HepG2 (cell line): ENCODE results near the gene ATG4B. TPM values are rescaled to one million over a fixed set of nuclear protein-coding genes. Genes with fewer than 3 reads are reported as not detected.
A peak's percentile ranks its signal among the peaks of the same experiment; 100 is the strongest.

Experiments used
- GFI1 ChIP-seq: sonication (generic); formaldehyde crosslinking; IDR thresholded peaks from 2 replicates; pipeline ENCODE4 v1.5.0; 2020; ENCODE audit warnings: missing genetic modification reagents, mild to moderate bottlenecking, borderline replicate concordance
- HCFC1 ChIP-seq: fragments of 150-350 bp; IDR thresholded peaks from 2 replicates; pipeline ENCODE4 v1.6.1; 2014; ENCODE audit warnings: low read depth, low read length
- KDM5A ChIP-seq: fragments of 200-600 bp; sonication (generic); IDR thresholded peaks from 2 replicates; pipeline ENCODE4 v1.7.0; 2018; ENCODE audit warnings: antibody characterized with exemption, mild to moderate bottlenecking, low read length, borderline replicate concordance
- POLR2AphosphoS2 ChIP-seq: IDR thresholded peaks from 2 replicates; pipeline ENCODE4 v1.6.1; 2011; ENCODE audit warnings: low read depth, low read length, improper control_type of control experiment
- SCMH1 ChIP-seq: sonication (generic); formaldehyde crosslinking; IDR thresholded peaks from 2 replicates; pipeline ENCODE4 v1.9.0; 2021; ENCODE audit warnings: missing genetic modification reagents, mild to moderate bottlenecking, borderline replicate concordance
- SIX4 ChIP-seq: sonication (generic); formaldehyde crosslinking; IDR thresholded peaks from 2 replicates; pipeline ENCODE4 v1.4.0; 2020; ENCODE audit warnings: missing genetic modification reagents
- ZBTB43 ChIP-seq: sonication (generic); formaldehyde crosslinking; conservative IDR thresholded peaks from 2 replicates; pipeline ENCODE4 v1.4.0; 2020; ENCODE audit warnings: missing genetic modification reagents
- ZBTB46 ChIP-seq: sonication (generic); formaldehyde crosslinking; IDR thresholded peaks from 2 replicates; pipeline ENCODE4 v1.4.0; 2020; ENCODE audit warnings: mild to moderate bottlenecking, missing genetic modification reagents, borderline replicate concordance
- ZFX ChIP-seq: sonication (generic); formaldehyde crosslinking; IDR thresholded peaks from 2 replicates; pipeline ENCODE4 v1.4.0; 2020; ENCODE audit warnings: mild to moderate bottlenecking, low read depth, missing genetic modification reagents, moderate library complexity
- ZNF326 ChIP-seq: sonication (generic); formaldehyde crosslinking; IDR thresholded peaks from 2 replicates; pipeline ENCODE4 v1.4.0; 2020; ENCODE audit warnings: missing genetic modification reagents, borderline replicate concordance
- ZNF557 ChIP-seq: sonication (generic); formaldehyde crosslinking; IDR thresholded peaks from 2 replicates; pipeline ENCODE4 v1.4.0; 2020; ENCODE audit warnings: missing genetic modification reagents
- ZNF747 ChIP-seq: sonication (generic); formaldehyde crosslinking; IDR thresholded peaks from 2 replicates; pipeline ENCODE4 v1.8.1; 2023; ENCODE audit warnings: missing genetic modification reagents, mild to moderate bottlenecking, borderline replicate concordance
- ZNF761 ChIP-seq: sonication (generic); formaldehyde crosslinking; conservative IDR thresholded peaks from 2 replicates; pipeline ENCODE4 v1.4.0; 2020; ENCODE audit warnings: mild to moderate bottlenecking, missing genetic modification reagents
- ZSCAN12 ChIP-seq: sonication (generic); formaldehyde crosslinking; IDR thresholded peaks from 2 replicates; pipeline ENCODE4 v1.9.0; 2021; ENCODE audit warnings: mild to moderate bottlenecking, missing genetic modification reagents
- polyA plus RNA-seq, 8 experiments: library from polyadenylated mRNA; depleted of rRNA in 3 of 8; stranded (reverse) in 7 of 8; unstranded in 1 of 8; fragments of >200 nt; fragmentation: Illumina TruSeq in 4 of 8; extraction: Trizol in 4 of 8; gene quantifications; 2 replicates each; pipeline versions ENCODE4 v1.2.1 to v1.2.3, GENCODE V29; 2011 to 2016; ENCODE audit warnings: low read depth in 4 of 8, missing spikeins in 1 of 8, mixed read lengths in 1 of 8; ENCODE audit not compliant: insufficient read depth in 1 of 8
- total RNA-seq, 5 experiments: library from RNA; depleted of rRNA; stranded (reverse); fragments of >200 nt; fragmentation: Illumina TruSeq; extraction: Trizol; gene quantifications; 2 replicates each; pipeline ENCODE4 v1.2.3, GENCODE V29; 2016; ENCODE audit warnings: low read depth in 1 of 5
- TF ChIP-seq, protein P1 (sequence below): sonication (generic); formaldehyde crosslinking; IDR thresholded peaks from 2 replicates; pipeline ENCODE4 v1.5.1; 2020; ENCODE audit warnings: mild to moderate bottlenecking, missing genetic modification reagents, moderate library complexity
- TF ChIP-seq, protein P2 (sequence below): sonication (generic); formaldehyde crosslinking; IDR thresholded peaks from 2 replicates; pipeline ENCODE4 v1.5.0; 2020; ENCODE audit warnings: missing genetic modification reagents
- TF ChIP-seq, protein P3 (sequence below): IDR thresholded peaks from 2 replicates; pipeline ENCODE4 v1.6.1; 2016; ENCODE audit warnings: low read depth, borderline replicate concordance

The ATG4B gene
- total and polyA plus RNA-seq, 2 of the 13 experiments (the other 11 are each of a cell fraction or from before 2014, with no cell fraction given): 95.5 to 239 TPM

GRCh38 chr2:241659150-241659739 is 21.8 kb downstream of the ATG4B start (continued):
- TF ChIP-seq, protein P1, sequence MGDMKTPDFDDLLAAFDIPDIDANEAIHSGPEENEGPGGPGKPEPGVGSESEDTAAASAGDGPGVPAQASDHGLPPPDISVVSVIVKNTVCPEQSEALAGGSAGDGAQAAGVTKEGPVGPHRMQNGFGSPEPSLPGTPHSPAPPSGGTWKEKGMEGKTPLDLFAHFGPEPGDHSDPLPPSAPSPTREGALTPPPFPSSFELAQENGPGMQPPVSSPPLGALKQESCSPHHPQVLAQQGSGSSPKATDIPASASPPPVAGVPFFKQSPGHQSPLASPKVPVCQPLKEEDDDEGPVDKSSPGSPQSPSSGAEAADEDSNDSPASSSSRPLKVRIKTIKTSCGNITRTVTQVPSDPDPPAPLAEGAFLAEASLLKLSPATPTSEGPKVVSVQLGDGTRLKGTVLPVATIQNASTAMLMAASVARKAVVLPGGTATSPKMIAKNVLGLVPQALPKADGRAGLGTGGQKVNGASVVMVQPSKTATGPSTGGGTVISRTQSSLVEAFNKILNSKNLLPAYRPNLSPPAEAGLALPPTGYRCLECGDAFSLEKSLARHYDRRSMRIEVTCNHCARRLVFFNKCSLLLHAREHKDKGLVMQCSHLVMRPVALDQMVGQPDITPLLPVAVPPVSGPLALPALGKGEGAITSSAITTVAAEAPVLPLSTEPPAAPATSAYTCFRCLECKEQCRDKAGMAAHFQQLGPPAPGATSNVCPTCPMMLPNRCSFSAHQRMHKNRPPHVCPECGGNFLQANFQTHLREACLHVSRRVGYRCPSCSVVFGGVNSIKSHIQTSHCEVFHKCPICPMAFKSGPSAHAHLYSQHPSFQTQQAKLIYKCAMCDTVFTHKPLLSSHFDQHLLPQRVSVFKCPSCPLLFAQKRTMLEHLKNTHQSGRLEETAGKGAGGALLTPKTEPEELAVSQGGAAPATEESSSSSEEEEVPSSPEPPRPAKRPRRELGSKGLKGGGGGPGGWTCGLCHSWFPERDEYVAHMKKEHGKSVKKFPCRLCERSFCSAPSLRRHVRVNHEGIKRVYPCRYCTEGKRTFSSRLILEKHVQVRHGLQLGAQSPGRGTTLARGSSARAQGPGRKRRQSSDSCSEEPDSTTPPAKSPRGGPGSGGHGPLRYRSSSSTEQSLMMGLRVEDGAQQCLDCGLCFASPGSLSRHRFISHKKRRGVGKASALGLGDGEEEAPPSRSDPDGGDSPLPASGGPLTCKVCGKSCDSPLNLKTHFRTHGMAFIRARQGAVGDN: peak; percentile 75
- TF ChIP-seq POLR2AphosphoS2 (no peak), ZFX (CRISPR knock-in tag) (peak; percentile 42; the same call in 1 of the 2 replicates), ZNF761 (CRISPR knock-in tag) (no peak), ZNF747 (no peak), HCFC1 (no peak; the same call in 1 of the 2 replicates), GFI1 (CRISPR knock-in tag) (no peak), ZBTB43 (CRISPR knock-in tag) (no peak), ZSCAN12 (CRISPR knock-in tag) (no peak), KDM5A (no peak), ZNF326 (CRISPR knock-in tag) (no peak), ZNF557 (CRISPR knock-in tag) (no peak), SCMH1 (CRISPR knock-in tag) (no peak), SIX4 (CRISPR knock-in tag) (no peak), ZBTB46 (no peak)
- TF ChIP-seq, protein P2, sequence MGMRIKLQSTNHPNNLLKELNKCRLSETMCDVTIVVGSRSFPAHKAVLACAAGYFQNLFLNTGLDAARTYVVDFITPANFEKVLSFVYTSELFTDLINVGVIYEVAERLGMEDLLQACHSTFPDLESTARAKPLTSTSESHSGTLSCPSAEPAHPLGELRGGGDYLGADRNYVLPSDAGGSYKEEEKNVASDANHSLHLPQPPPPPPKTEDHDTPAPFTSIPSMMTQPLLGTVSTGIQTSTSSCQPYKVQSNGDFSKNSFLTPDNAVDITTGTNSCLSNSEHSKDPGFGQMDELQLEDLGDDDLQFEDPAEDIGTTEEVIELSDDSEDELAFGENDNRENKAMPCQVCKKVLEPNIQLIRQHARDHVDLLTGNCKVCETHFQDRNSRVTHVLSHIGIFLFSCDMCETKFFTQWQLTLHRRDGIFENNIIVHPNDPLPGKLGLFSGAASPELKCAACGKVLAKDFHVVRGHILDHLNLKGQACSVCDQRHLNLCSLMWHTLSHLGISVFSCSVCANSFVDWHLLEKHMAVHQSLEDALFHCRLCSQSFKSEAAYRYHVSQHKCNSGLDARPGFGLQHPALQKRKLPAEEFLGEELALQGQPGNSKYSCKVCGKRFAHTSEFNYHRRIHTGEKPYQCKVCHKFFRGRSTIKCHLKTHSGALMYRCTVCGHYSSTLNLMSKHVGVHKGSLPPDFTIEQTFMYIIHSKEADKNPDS (CRISPR knock-in tag): no peak
- TF ChIP-seq, protein P3, sequence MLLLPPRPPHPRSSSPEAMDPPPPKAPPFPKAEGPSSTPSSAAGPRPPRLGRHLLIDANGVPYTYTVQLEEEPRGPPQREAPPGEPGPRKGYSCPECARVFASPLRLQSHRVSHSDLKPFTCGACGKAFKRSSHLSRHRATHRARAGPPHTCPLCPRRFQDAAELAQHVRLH (CRISPR knock-in tag): no peak
